Measurements from ENCODE around the gene SLC35E3. TPM values are rescaled to one million over a fixed set of nuclear protein-coding genes. Genes with fewer than 3 reads are reported as not detected.

Gene SLC35E3
- total and polyA plus RNA-seq, 2 of the 13 experiments (the other 11 are each of a cell fraction or from before 2014, with no cell fraction given), result 13.0 to 22.1 TPM

GRCh38 chr12:68808388-68809189 is 62.6 kb downstream of the SLC35E3 start (continued):
- no peak for TF ChIP-seq PRDM4 (CRISPR knock-in tag; IDR thresholded peaks at IDR 0.05; ENCODE audit: borderline replicate concordance)
- TF ChIP-seq ZNF672 (CRISPR knock-in tag; IDR thresholded peaks at IDR 0.05), result no peak
- TF ChIP-seq GMEB2 (CRISPR knock-in tag; IDR thresholded peaks at IDR 0.05; ENCODE audit: low read depth), result no peak
- peak; percentile 80; the same call in 1 of the 2 replicates for TF ChIP-seq ZNF792 (CRISPR knock-in tag; IDR thresholded peaks at IDR 0.05)
- TF ChIP-seq MTA3 (CRISPR knock-in tag; IDR thresholded peaks at IDR 0.05), result no peak
- TF ChIP-seq ZNF343 (CRISPR knock-in tag; IDR thresholded peaks at IDR 0.05), result peak; percentile 9; the same call in 1 of the 2 replicates
- no peak for TF ChIP-seq ZNF678 (CRISPR knock-in tag; IDR thresholded peaks at IDR 0.05)
- 0 out of 2 replicates have a peak, but pooled peaks have one; percentile 7 for TF ChIP-seq ZNF691 (CRISPR knock-in tag; IDR thresholded peaks at IDR 0.05; ENCODE audit: borderline replicate concordance, low read depth)
- TF ChIP-seq MTF1 (CRISPR knock-in tag; IDR thresholded peaks at IDR 0.05), result no peak
- peak; percentile 91 for TF ChIP-seq PPARG (CRISPR knock-in tag; conservative IDR thresholded peaks at IDR 0.05)
- no peak for TF ChIP-seq ZBTB8A (CRISPR knock-in tag; IDR thresholded peaks at IDR 0.05; ENCODE audit: borderline replicate concordance, low read depth)
- peak; percentile 83 for TF ChIP-seq CHD2 (IDR thresholded peaks at IDR 0.05; ENCODE audit: low read depth, low read length)
- peak; percentile 83 for TF ChIP-seq FOXO1 (CRISPR knock-in tag; IDR thresholded peaks at IDR 0.05)
- TF ChIP-seq, protein P1, sequence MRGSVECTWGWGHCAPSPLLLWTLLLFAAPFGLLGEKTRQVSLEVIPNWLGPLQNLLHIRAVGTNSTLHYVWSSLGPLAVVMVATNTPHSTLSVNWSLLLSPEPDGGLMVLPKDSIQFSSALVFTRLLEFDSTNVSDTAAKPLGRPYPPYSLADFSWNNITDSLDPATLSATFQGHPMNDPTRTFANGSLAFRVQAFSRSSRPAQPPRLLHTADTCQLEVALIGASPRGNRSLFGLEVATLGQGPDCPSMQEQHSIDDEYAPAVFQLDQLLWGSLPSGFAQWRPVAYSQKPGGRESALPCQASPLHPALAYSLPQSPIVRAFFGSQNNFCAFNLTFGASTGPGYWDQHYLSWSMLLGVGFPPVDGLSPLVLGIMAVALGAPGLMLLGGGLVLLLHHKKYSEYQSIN (CRISPR knock-in tag; IDR thresholded peaks at IDR 0.05; ENCODE audit: borderline replicate concordance), result peak; percentile 82; the same call in 1 of the 2 replicates
- peak; percentile 34; the same call in 1 of the 2 replicates for TF ChIP-seq ONECUT2 (CRISPR knock-in tag; IDR thresholded peaks at IDR 0.05)
- no peak for TF ChIP-seq ZNF576 (CRISPR knock-in tag; IDR thresholded peaks at IDR 0.05)
- TF ChIP-seq, protein P2, sequence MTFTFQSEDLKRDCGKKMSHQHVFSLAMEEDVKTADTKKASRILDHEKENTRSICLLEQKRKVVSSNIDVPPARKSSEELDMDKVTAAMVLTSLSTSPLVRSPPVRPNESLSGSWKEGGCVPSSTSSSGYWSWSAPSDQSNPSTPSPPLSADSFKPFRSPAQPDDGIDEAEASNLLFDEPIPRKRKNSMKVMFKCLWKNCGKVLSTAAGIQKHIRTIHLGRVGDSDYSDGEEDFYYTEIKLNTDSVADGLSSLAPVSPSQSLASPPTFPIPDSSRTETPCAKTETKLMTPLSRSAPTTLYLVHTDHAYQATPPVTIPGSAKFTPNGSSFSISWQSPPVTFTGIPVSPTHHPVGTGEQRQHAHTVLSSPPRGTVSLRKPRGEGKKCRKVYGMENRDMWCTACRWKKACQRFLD (CRISPR knock-in tag; IDR thresholded peaks at IDR 0.05; ENCODE audit: borderline replicate concordance), result no peak
- 0 out of 2 replicates have a peak, but pooled peaks have one; percentile 20 for TF ChIP-seq PHF20 (CRISPR knock-in tag; IDR thresholded peaks at IDR 0.05)
- no peak for TF ChIP-seq TRIM24 (CRISPR knock-in tag; IDR thresholded peaks at IDR 0.05)
- TF ChIP-seq ETV5 (CRISPR knock-in tag; IDR thresholded peaks at IDR 0.05; ENCODE audit: borderline replicate concordance), result peak; percentile 58; the same call in 1 of the 2 replicates
- peak; percentile 16; the same call in 1 of the 2 replicates for TF ChIP-seq ZMYM3 (CRISPR knock-in tag; IDR thresholded peaks at IDR 0.05)
- no peak for TF ChIP-seq FOXP1 (IDR thresholded peaks at IDR 0.05)
- peak; percentile 54; the same call in 1 of the 2 replicates for TF ChIP-seq FOXP1 (CRISPR knock-in tag; IDR thresholded peaks at IDR 0.05)

All from HepG2 (cell line).